HG02610 (cell line): ENCODE measurements around the gene MYH4.

ENCODE experiments used
- ATAC-seq: cut with Tn5 transposase; IDR thresholded peaks from one replicate; pipeline ENCODE4 v1.9.1; 2021; ENCODE audit warnings: mild to moderate bottlenecking, moderate library complexity; ENCODE audit not compliant: unreplicated experiment

Gene MYH4

GRCh38 chr17:10469459-10469858, at the start of gene MYH4:
Gene MYH4 (minus strand): TSS chr17:10469559. CDS start chr17:10466745, 2,814 bp downstream.
- ATAC-seq, result no peak

GRCh38 chr17:10518271-10519037, 49.1 kb upstream of the MYH4 start, which contains the start of gene MYH1:
Gene MYH1 (minus strand): TSS chr17:10518542. CDS start chr17:10516642, 1,900 bp downstream.
- no peak for ATAC-seq

GRCh38 chr17:10516638-10517037, 47.3 kb upstream of the MYH4 start:
- ATAC-seq, result no peak

DNA sequence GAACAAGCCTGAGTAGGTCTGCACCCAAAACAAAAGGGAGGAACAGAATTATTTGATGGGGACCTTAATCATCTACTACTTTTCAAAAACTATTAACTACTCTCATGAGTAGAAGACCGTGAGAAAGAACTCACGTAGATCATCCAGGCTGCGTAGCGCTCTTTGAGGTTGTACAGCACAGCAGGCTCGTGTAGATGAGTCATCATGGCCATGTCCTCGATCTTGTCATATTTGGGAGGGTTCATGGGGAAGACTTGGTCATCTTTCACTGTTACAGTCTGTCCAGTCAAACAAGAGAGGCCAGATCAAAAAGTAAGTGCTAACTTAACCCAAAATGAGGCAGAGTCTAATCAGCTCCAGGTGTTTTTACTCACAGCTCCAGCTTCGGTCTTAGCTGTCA, 46.7 kb upstream of the MYH4 start:
- no peak for ATAC-seq

GRCh38 chr17:10513299-10514067, 44.1 kb upstream of the MYH4 start:
- ATAC-seq, result no peak

GRCh38 chr17:10512856-10513255, 43.5 kb upstream of the MYH4 start:
- no peak for ATAC-seq

DNA sequence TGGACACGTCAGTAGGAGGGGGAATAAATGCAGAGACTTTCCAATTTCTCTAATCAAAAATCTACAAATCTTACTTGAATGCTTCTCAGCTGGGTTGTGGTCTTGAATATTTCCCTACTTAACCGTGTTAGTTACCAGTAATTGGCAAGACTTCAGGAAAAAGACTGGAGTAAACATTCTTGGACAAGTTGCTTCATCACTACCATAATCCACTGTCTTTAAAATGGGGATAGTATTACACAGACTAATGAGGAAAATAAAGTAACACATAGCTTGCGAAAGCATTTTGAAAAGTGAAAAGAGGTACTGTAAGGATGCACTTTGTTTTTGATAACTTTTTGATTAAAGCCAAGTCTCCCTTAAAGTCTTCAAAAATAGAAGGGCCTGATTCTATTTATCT, 30.6 kb upstream of the MYH4 start:
- no peak for ATAC-seq

DNA sequence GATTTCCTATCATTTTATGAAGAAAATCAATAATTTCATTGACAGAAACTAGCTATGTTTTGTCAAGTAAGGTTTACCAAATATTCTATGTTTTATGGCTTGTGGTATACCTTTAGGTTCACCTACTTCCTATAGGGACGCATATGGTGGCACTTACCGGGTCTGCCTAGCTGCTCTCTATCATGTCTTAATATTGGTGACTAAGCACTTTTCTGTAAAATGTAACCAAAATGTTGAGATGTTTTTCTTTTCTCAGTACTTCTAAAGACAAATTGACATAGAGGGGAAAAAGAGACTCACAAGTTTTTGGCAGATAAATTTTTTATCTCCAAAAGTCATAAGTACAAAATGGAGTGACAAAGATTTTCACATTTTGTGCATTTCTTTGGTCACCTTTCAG, 22.6 kb upstream of the MYH4 start:
- ATAC-seq, result no peak

DNA sequence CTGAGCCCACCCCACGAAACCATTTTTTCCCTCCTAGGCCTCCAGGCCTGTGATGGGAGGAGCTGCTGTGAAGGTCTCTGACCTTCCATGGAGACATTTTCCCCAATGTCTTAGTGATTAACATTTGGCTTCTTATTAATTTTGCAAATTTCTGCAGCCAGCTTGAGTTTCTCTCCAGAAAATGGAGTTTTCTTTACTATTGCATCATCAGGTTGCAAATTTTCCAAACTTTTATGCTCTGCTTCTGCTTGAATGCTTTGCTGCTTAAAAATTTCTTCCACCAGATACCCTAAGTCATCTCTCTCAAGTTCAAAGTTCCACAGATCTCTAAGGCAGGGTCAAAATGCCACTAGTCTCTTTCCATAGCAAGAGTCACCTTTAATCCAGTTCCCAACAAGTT, 12.9 kb upstream of the MYH4 start:
- no peak for ATAC-seq

GRCh38 chr17:10477701-10478100, 8.3 kb upstream of the MYH4 start:
- ATAC-seq, result no peak

DNA sequence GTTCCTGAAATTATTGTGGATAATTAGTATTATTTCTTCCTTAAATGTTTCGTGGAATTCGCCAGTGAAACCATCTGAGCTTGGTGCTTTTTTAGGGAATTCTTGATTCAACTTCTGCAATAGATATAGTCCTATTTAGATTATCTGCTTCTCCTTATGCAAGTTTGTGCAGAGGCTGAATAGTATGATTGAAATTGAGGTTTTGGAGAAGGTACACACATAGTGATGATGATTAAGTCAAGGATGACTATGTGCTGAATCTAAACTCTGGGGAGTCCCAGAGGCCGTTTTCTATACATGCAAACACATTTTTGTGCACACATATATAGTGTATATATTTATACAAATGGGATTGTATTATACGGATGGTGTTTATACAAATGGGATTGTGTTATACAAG, 5.2 kb upstream of the MYH4 start:
- ATAC-seq, result no peak

DNA sequence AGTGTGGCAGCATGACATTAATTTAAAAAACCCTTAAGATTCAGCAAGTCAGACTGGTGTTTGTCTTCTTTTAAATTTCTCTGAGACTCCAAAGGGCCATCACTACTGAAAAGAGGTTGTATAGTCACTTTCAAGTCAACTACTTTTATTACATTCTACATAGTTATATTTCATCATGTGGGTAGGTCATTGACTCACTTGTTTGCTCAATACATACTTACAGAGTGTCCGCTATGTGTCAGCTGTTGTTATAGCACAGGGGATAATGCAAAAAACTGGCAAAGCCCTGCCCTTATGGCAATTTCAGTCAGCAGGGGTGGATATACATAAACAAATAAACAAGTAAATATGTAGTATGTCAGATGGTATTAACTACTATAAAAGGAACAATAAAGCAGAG, 2.5 kb upstream of the MYH4 start:
- no peak for ATAC-seq

- no peak for ATAC-seq
These were observed 6.0 kb downstream of the MYH4 start for GRCh38 chr17:10463402-10463801.

- ATAC-seq, result no peak
These were observed 9.3 kb downstream of the MYH4 start for GRCh38 chr17:10460062-10460461.

GRCh38 chr17:10458701-10459100, 10.7 kb downstream of the MYH4 start:
- ATAC-seq, result no peak

DNA sequence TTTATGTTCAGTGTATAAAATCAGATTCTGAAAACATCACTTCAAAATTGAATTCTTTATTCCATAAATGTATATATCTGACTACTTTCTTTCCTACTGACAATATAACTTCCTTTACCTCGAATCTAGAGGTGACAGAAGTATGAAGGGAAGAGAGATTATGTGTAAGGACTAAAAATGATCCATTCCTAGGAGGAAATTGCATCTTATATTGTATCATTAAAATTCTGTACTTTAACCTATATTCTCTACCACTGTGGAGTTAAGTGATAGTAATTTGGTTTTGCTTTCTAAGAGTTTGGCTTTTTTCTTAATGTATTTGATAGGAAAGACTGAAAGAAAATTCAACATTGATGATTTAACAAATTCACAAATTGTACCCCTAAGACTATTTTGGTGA, 11.4 kb downstream of the MYH4 start:
- ATAC-seq, result no peak

DNA sequence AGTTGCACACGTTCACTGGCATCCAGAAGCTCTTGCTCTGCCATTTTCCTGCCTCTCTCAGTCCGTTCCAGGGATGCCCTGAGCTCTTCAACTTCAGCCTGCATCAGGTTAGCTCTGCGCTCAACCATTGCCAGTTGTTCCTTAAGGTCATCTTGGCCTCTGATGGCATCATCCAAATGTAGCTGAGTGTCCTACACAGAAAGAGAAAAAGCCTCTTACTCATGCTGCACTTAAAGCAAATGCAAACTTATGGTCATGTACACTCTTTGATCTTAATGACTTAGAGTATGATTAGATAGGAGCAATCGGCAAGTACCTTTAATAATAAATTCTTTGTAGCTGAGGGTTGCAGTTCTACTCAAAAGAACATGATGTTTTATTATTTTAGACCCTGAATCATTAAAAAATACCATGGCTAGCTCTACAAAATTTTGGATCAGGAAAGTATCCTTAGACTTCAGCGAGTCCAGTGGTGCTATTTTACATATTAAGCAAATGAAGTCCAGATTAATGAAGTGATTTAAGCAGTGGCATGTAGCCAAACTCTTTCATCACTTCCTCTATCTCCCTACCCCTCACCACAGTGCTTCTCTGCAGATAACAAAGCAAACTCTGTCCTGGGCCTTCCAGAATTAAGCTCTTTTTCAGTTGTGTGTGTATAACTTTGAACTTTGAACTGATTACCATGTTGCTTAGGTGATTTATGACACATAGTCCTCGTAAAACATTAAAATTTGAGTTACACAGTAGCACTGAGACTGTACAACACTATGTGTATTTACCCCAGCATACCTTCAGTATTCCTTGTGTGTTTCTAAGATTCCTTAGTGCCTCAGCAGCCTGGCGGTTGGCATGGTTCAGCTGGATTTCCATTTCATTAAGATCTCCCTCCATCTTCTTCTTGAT, 22.1 kb downstream of the MYH4 start:
- ATAC-seq, result no peak

DNA sequence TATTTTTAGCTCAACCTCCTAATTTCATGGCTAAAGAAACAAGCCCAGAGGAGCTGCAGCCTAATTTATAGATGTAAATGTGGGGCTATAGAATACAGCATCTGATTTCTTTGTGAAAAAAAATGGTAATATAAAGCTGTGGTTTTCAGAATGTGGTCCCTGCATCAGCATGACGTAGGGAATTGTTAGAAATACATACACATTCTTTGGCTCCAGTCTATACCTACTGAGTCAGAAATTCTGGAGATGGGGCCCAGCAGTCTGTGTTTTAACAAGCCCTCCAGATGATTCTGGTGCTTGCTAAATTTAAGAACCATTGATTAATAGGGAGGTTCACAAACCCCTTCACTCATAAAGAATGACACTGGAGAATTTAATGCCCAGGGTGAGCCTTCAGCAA, 29.5 kb downstream of the MYH4 start:
- ATAC-seq, result no peak

DNA sequence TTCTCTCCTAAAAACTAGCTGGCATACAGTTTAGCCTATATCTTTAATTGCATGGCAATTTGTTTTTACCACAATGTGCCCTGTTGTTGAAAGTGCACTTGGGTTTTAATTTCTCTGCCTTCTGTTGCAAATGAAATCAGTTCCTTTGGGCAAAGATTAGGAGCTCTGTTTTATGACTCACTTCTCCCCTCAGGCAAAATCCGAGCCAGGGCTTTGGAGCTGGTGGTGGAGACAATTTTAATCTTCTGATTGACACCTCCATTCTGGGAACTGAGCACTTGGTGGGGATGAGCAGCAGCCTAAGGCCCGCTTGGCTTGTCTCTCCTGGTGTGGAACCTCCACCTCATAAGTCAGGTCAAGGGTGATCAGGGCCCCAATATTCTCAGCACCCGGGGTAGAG, 34.3 kb downstream of the MYH4 start:
- ATAC-seq, result no peak

DNA sequence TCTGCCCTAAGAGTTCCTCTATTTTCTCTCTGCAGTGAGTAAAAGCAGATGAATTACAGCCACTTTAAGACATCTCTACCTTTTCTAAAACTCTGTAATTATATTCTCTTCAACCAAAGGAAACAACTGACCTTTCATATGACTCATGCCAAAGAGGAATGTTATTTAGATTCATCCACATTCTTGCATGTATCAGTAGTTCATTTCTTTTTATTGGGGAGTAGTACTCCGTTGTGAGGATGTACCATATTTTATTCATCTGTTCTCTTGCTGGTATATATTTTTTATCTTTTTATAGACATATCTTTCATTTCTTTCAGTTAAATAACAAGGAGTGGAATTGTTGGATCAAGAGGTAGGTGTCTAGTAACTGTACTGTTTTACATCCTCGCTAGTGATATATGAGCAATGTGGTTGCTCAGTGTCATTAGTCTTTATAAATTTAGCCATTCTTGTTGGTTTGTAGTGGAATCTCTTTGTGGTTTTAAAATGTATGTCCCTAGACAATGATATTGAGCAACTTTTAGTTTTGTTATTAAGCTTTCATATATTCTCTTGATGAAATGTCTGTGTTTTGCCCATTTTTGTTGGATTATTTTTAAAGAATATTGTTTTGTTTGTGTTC, 39.8 kb downstream of the MYH4 start:
- ATAC-seq, result no peak

- ATAC-seq, result no peak
These were observed 40.6 kb downstream of the MYH4 start for GRCh38 chr17:10428781-10429180.
